SK-N-SH treated with all-trans-retinoic acid at 6 μM for 48 hours (cell line): ENCODE data around the gene SP9.

ENCODE experiments used
- ARNTL ChIP-seq: fragments of 450-650 bp; formaldehyde crosslinking; IDR thresholded peaks from 2 replicates; pipeline ENCODE4 v1.5.0; 2020; ENCODE audit warnings: low read depth, mild to moderate bottlenecking, moderate library complexity, borderline replicate concordance
- BACH2 ChIP-seq: fragments of 250-450 bp; sonication (Bioruptor Pico); IDR thresholded peaks from 2 replicates; pipeline ENCODE4 v1.9.0; 2021; ENCODE audit warnings: mild to moderate bottlenecking, borderline replicate concordance
- CREB5 ChIP-seq: fragments of 250-450 bp; sonication (Bioruptor Pico); IDR thresholded peaks from 2 replicates; pipeline ENCODE4 v1.5.1; 2020; ENCODE audit warnings: low read depth, mild to moderate bottlenecking, moderate library complexity
- CSDC2 ChIP-seq: fragments of 250-450 bp; sonication (Bioruptor Pico); IDR thresholded peaks from 2 replicates; pipeline ENCODE4 v1.5.0; 2020; ENCODE audit warnings: mild to moderate bottlenecking, moderate library complexity
- ESRRG ChIP-seq: fragments of 250-450 bp; sonication (Bioruptor Pico); IDR thresholded peaks from 2 replicates; pipeline ENCODE4 v1.6.1; 2021; ENCODE audit warnings: mild to moderate bottlenecking
- GLIS3 ChIP-seq: fragments of 250-450 bp; sonication (Bioruptor Pico); IDR thresholded peaks from 2 replicates; pipeline ENCODE4 v1.5.0; 2020; ENCODE audit warnings: mild to moderate bottlenecking, moderate library complexity
- ISL1 ChIP-seq: fragments of 250-450 bp; sonication (Bioruptor Pico); IDR thresholded peaks from 2 replicates; pipeline ENCODE4 v2.1.2; 2022; ENCODE audit warnings: mild to moderate bottlenecking, moderate library complexity
- PATZ1 ChIP-seq: fragments of 250-450 bp; sonication (Bioruptor Pico); IDR thresholded peaks from 2 replicates; pipeline ENCODE4 v1.8.0; 2020; ENCODE audit warnings: mild to moderate bottlenecking, moderate library complexity, borderline replicate concordance
- POU6F1 ChIP-seq: fragments of 250-450 bp; sonication (Bioruptor Pico); IDR thresholded peaks from 2 replicates; pipeline ENCODE4 v1.8.0; 2021; ENCODE audit warnings: low read depth, mild to moderate bottlenecking, moderate library complexity, borderline replicate concordance
- RARB ChIP-seq: fragments of 250-450 bp; sonication (Bioruptor Pico); IDR thresholded peaks from 2 replicates; pipeline ENCODE4 v1.8.0; 2021; ENCODE audit warnings: mild to moderate bottlenecking, moderate library complexity
- SNAI2 ChIP-seq: fragments of 250-450 bp; sonication (Bioruptor Pico); IDR thresholded peaks from 2 replicates; pipeline ENCODE4 v1.5.0; 2020; ENCODE audit warnings: mild to moderate bottlenecking, moderate library complexity
- TCF4 ChIP-seq: fragments of 250-450 bp; sonication (Bioruptor Pico); IDR thresholded peaks from 2 replicates; pipeline ENCODE4 v1.8.0; 2021; ENCODE audit warnings: mild to moderate bottlenecking, moderate library complexity, borderline replicate concordance
- TF ChIP-seq, protein P1 (sequence below): fragments of 250-450 bp; sonication (Bioruptor Pico); IDR thresholded peaks from 2 replicates; pipeline ENCODE4 v1.5.0; 2020; ENCODE audit warnings: mild to moderate bottlenecking, moderate library complexity

DNA sequence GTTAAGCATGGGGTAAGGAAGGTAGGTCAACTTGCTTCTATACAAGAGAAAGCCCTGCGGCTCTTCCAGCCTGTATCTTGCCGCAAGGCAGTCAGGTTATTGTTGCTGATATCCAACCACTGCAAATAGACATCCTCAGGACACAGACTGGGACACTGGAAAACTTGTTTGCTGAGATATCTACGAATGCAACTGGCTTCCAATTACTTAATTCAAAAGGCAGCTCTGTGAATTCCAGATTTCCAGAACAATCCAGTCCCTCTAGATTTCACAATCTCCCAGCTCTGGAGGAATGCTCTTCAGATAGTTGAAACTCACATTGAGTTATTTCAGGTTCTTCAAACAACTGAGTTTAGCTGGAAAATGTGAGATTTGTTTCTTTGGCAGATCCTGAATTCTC is 34.6 kb upstream of the SP9 start:
- TF ChIP-seq PATZ1 (CRISPR knock-in tag) = no peak
- TF ChIP-seq ISL1 (CRISPR knock-in tag) = no peak
- no peak for TF ChIP-seq RARB
- TF ChIP-seq CSDC2 (CRISPR knock-in tag) = no peak
- TF ChIP-seq ARNTL = no peak
- TF ChIP-seq, protein P1, sequence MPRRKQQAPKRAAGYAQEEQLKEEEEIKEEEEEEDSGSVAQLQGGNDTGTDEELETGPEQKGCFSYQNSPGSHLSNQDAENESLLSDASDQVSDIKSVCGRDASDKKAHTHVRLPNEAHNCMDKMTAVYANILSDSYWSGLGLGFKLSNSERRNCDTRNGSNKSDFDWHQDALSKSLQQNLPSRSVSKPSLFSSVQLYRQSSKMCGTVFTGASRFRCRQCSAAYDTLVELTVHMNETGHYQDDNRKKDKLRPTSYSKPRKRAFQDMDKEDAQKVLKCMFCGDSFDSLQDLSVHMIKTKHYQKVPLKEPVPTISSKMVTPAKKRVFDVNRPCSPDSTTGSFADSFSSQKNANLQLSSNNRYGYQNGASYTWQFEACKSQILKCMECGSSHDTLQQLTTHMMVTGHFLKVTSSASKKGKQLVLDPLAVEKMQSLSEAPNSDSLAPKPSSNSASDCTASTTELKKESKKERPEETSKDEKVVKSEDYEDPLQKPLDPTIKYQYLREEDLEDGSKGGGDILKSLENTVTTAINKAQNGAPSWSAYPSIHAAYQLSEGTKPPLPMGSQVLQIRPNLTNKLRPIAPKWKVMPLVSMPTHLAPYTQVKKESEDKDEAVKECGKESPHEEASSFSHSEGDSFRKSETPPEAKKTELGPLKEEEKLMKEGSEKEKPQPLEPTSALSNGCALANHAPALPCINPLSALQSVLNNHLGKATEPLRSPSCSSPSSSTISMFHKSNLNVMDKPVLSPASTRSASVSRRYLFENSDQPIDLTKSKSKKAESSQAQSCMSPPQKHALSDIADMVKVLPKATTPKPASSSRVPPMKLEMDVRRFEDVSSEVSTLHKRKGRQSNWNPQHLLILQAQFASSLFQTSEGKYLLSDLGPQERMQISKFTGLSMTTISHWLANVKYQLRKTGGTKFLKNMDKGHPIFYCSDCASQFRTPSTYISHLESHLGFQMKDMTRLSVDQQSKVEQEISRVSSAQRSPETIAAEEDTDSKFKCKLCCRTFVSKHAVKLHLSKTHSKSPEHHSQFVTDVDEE (CRISPR knock-in tag) = no peak
- no peak for TF ChIP-seq CREB5 (CRISPR knock-in tag)
- TF ChIP-seq SNAI2 (CRISPR knock-in tag) = no peak
- no peak for TF ChIP-seq BACH2 (CRISPR knock-in tag)
- no peak for TF ChIP-seq ESRRG (CRISPR knock-in tag)
- TF ChIP-seq TCF4 (CRISPR knock-in tag) = no peak
- no peak for TF ChIP-seq GLIS3
- TF ChIP-seq POU6F1 = no peak
